SK-N-SH (cell line): Measurements from ENCODE around the gene EEF2. TPM values are rescaled to one million over a fixed set of nuclear protein-coding genes. Genes with fewer than 3 reads are reported as not detected.
A peak's percentile ranks its signal among the peaks of the same experiment; 100 is the strongest.

Experiments used
- CTCF ChIA-PET: fragments of 300-600, 350-600 bp; formaldehyde crosslinking; extraction: SDS; loops from one replicate; lab custom pipeline; 2021; lab: Yijun Ruan, JAX
- POLR2A ChIA-PET: fragments of 350-600 bp; sonication (Branson Sonifier 250); formaldehyde crosslinking; extraction: SDS; loops from one replicate; lab custom pipeline; 2020; ENCODE audit warnings: antibody characterized with exemption, inconsistent platforms; lab: Yijun Ruan, JAX
- DNase-seq: peaks from one replicate; pipeline ENCODE4 v3.0.0; 2012
- H2AFZ ChIP-seq: fragments of 200-600 bp; sonication (generic); 2 replicates; pipeline ENCODE4 v1.8.1; 2016; ENCODE audit warnings: antibody characterized with exemption, mild to moderate bottlenecking, low read depth
- H3F3A ChIP-seq: fragments of 200-600 bp; sonication (generic); replicated peaks from 2 replicates; pipeline ENCODE3; 2016; ENCODE audit warnings: antibody characterized with exemption, mild to moderate bottlenecking; ENCODE audit not compliant: insufficient read depth
- H3K27ac ChIP-seq, 2 experiments: fragments of 200-500 bp in 1 of 2; fragments of 200-600 bp in 1 of 2; sonication (Bioruptor generic) in 1 of 2; sonication (generic), shearing (Covaris generic) in 1 of 2; 2 replicates each; pipeline versions ENCODE4 v1.5.1 to v1.6.1; 2014 to 2016; ENCODE audit warnings: low read depth in 2 of 2, inconsistent platforms in 1 of 2, low read length in 1 of 2, mild to moderate bottlenecking in 1 of 2, mixed read lengths in 1 of 2
- H3K27me3 ChIP-seq: fragments of 200-600 bp; sonication (generic), shearing (Covaris generic); 2 replicates; pipeline ENCODE4 v1.6.1; 2016; ENCODE audit warnings: mixed run types; ENCODE audit not compliant: insufficient read depth
- H3K36me3 ChIP-seq, 2 experiments: fragments of 200-500 bp in 1 of 2; fragments of 200-600 bp in 1 of 2; sonication (Bioruptor generic) in 1 of 2; sonication (generic) in 1 of 2; replicated peaks in 1 of 2; 2 replicates each; pipeline versions ENCODE3 to v1.5.1; 2014 to 2016; ENCODE audit warnings: low read length in 1 of 2, mild to moderate bottlenecking in 1 of 2; ENCODE audit not compliant: insufficient read depth in 2 of 2, control insufficient read depth in 1 of 2
- H3K4me1 ChIP-seq, 2 experiments: fragments of 200-500 bp in 1 of 2; fragments of 200-600 bp in 1 of 2; sonication (Bioruptor generic) in 1 of 2; sonication (generic), shearing (Covaris generic) in 1 of 2; 2 replicates each; pipeline versions ENCODE4 v1.5.1 to v1.6.1; 2014 to 2016; ENCODE audit warnings: low read depth in 1 of 2, low read length in 1 of 2, mixed run types in 1 of 2; ENCODE audit not compliant: insufficient read depth in 2 of 2, control insufficient read depth in 1 of 2
- H3K4me2 ChIP-seq: fragments of 200-600 bp; sonication (generic), shearing (Covaris generic); 2 replicates; pipeline ENCODE4 v1.6.1; 2017; ENCODE audit warnings: mixed run types
- H3K4me3 ChIP-seq, 2 experiments: fragments of 200-500 bp in 1 of 2; fragments of 200-600 bp in 1 of 2; sonication (Bioruptor generic) in 1 of 2; sonication (generic), shearing (Covaris generic) in 1 of 2; 2 replicates each; pipeline versions ENCODE4 v1.5.1 to v1.8.1; 2014 to 2016; ENCODE audit warnings: low read depth in 2 of 2, inconsistent platforms in 1 of 2, low read length in 1 of 2, mild to moderate bottlenecking in 1 of 2, mixed read lengths in 1 of 2, moderate library complexity in 1 of 2
- H3K79me2 ChIP-seq: fragments of 200-600 bp; sonication (generic); 2 replicates; pipeline ENCODE4 v1.8.1; 2017; ENCODE audit warnings: mild to moderate bottlenecking; ENCODE audit not compliant: insufficient read depth
- H3K9ac ChIP-seq: fragments of 200-600 bp; sonication (generic); 2 replicates; pipeline ENCODE4 v1.6.1; 2017; ENCODE audit warnings: mixed run types
- H3K9me2 ChIP-seq: fragments of 200-600 bp; sonication (generic); 2 replicates; pipeline ENCODE4 v1.6.1; 2017; ENCODE audit warnings: mixed run types
- H3K9me3 ChIP-seq: fragments of 200-600 bp; sonication (generic); 2 replicates; pipeline ENCODE4 v1.6.1; 2017; ENCODE audit warnings: mixed run types, mild to moderate bottlenecking, moderate library complexity
- H4K20me1 ChIP-seq: fragments of 200-600 bp; sonication (generic); 2 replicates; pipeline ENCODE4 v1.6.1; 2017; ENCODE audit warnings: mild to moderate bottlenecking, mixed run types; ENCODE audit not compliant: insufficient read depth
- CTCF ChIP-seq: fragments of 200-600 bp; sonication (generic); IDR thresholded peaks from 2 replicates; pipeline ENCODE4 v1.6.1; 2017; ENCODE audit warnings: antibody characterized with exemption, mild to moderate bottlenecking, moderate library complexity
- ELF1 ChIP-seq: IDR thresholded peaks from 2 replicates; pipeline ENCODE4 v1.4.0; 2012
- FOSL2 ChIP-seq: IDR thresholded peaks from 2 replicates; pipeline ENCODE4 v1.4.0; 2012; ENCODE audit warnings: low read depth, mild to moderate bottlenecking, moderate library complexity, borderline replicate concordance
- FOXJ3 ChIP-seq: sonication (generic); formaldehyde crosslinking; IDR thresholded peaks from 2 replicates; pipeline ENCODE4 v1.5.1; 2020; ENCODE audit warnings: mild to moderate bottlenecking, missing genetic modification reagents
- GABPA ChIP-seq: IDR thresholded peaks from 2 replicates; pipeline ENCODE4 v1.4.0; 2012; ENCODE audit warnings: low read depth, mild to moderate bottlenecking
- GATA2 ChIP-seq: sonication (generic); formaldehyde crosslinking; IDR thresholded peaks from 2 replicates; pipeline ENCODE4 v1.5.0; 2020; ENCODE audit warnings: mild to moderate bottlenecking, missing genetic modification reagents
- JUND ChIP-seq: IDR thresholded peaks from 2 replicates; pipeline ENCODE4 v1.4.0; 2012
- MAX ChIP-seq: IDR thresholded peaks from 2 replicates; pipeline ENCODE4 v1.4.0; 2012; ENCODE audit warnings: low read depth
- MEF2A ChIP-seq: IDR thresholded peaks from 2 replicates; pipeline ENCODE4 v1.4.0; 2012; ENCODE audit warnings: low read depth, borderline replicate concordance
- MXI1 ChIP-seq: IDR thresholded peaks from 2 replicates; pipeline ENCODE4 v1.6.1; 2012; ENCODE audit warnings: mild to moderate bottlenecking, low read depth, low read length, improper control_type of control experiment
- NFIC ChIP-seq: IDR thresholded peaks from 2 replicates; pipeline ENCODE4 v1.4.0; 2012; ENCODE audit warnings: borderline replicate concordance
- PBX3 ChIP-seq: IDR thresholded peaks from 2 replicates; pipeline ENCODE4; 2012
- POLR2AphosphoS5 ChIP-seq: IDR thresholded peaks from 2 replicates; pipeline ENCODE4 v1.6.1; 2012; ENCODE audit warnings: low read depth, low read length
- RAD21 ChIP-seq: IDR thresholded peaks from 2 replicates; pipeline ENCODE4 v1.6.1; 2012; ENCODE audit warnings: mild to moderate bottlenecking, low read length
- RCOR1 ChIP-seq: fragments of 150-350 bp; IDR thresholded peaks from 2 replicates; pipeline ENCODE4 v1.6.1; 2017; ENCODE audit warnings: antibody characterized with exemption, low read length
- REST ChIP-seq: IDR thresholded peaks from 2 replicates; pipeline ENCODE4 v1.6.1; 2012; ENCODE audit warnings: mild to moderate bottlenecking, low read depth, low read length, moderate library complexity
- RFX5 ChIP-seq: IDR thresholded peaks from 2 replicates; pipeline ENCODE4 v1.6.1; 2012; ENCODE audit warnings: mild to moderate bottlenecking, improper control_type of control experiment, low read length
- RXRA ChIP-seq: IDR thresholded peaks from 2 replicates; pipeline ENCODE4 v1.4.0; 2012; ENCODE audit warnings: low read depth, mild to moderate bottlenecking, borderline replicate concordance
- SIN3A ChIP-seq: IDR thresholded peaks from 2 replicates; pipeline ENCODE4 v1.6.1; 2012; ENCODE audit warnings: low read depth, mild to moderate bottlenecking, low read length, moderate library complexity, borderline replicate concordance
- SMC3 ChIP-seq: IDR thresholded peaks from 2 replicates; pipeline ENCODE4 v1.6.1; 2012; ENCODE audit warnings: low read depth, low read length, improper control_type of control experiment
- TCF12 ChIP-seq: IDR thresholded peaks from 2 replicates; pipeline ENCODE4 v1.4.0; 2012
- USF1 ChIP-seq: IDR thresholded peaks from 2 replicates; pipeline ENCODE4 v1.4.0; 2012; ENCODE audit warnings: low read depth, borderline replicate concordance
- USF2 ChIP-seq: fragments of 150-350 bp; IDR thresholded peaks from 2 replicates; pipeline ENCODE4 v1.6.1; 2017; ENCODE audit warnings: antibody characterized with exemption, low read length, low read depth, borderline replicate concordance
- YY1 ChIP-seq: IDR thresholded peaks from 2 replicates; pipeline ENCODE4 v1.4.0; 2012; ENCODE audit warnings: low read depth, mild to moderate bottlenecking
- WGBS: methylation state at CpG from one replicate; pipeline ENCODE4 v1.1.6; 2017; ENCODE audit warnings: low lambda C conversion rate; 5-methylcytosine and 5-hydroxymethylcytosine counted together
- polyA plus RNA-seq, 3 experiments: library from polyadenylated mRNA; depleted of rRNA; stranded (reverse); fragments of >200 nt; gene quantifications; 2 replicates each; pipeline ENCODE4 v1.2.3, GENCODE V29; 2012

Gene EEF2
- polyA plus RNA-seq, 1 of the 3 experiments (the other 2 are of a cell fraction) = 1,553 TPM

GRCh38 chr19:3969435-3970312 lies 15.6 kb downstream of the EEF2 start:
- peaks cover 14 to 26% of the 10 kb centered on the region in 2 experiments for H3K36me3 ChIP-seq
- DNase-seq = no peak
- 5% methylated on average over 23 of the region's 23 CpGs for WGBS
- CTCF ChIA-PET = interaction anchor here (1.2 to 1.4 kb wide), 3 partner anchors 15 to 170 kb away, joined by 3 to 8 read pairs (median 3); no protein-coding TSS in a partner anchor
- H3K4me2 ChIP-seq = peak overlapping the region; percentile 97
- H3K4me3 ChIP-seq = peak overlapping the region; percentile 75 to 80
- peaks cover 37% of the 10 kb centered on the region for H3F3A ChIP-seq
- H3K9ac ChIP-seq = peak overlapping the region; percentile 93
- POLR2A ChIA-PET = interaction anchor here (0.6 kb wide), 1 partner anchor 12 kb away, joined by 4 read pairs; no protein-coding TSS in a partner anchor
- H3K79me2 ChIP-seq = peaks cover 63% of the 10 kb centered on the region
- peaks cover 16 to 22% of the 10 kb centered on the region in 2 experiments; a peak in 3 of 4 replicates for H3K4me1 ChIP-seq
- H2AFZ ChIP-seq = no peak overlapping the region
- peaks cover 70% of the 10 kb centered on the region for H4K20me1 ChIP-seq
- H3K27ac ChIP-seq = peak overlapping the region in 1 of 2 experiments; percentile 99; a peak in 2 of 4 replicates
- H3K9me2 ChIP-seq = no peaks in the 10 kb centered on the region
- H3K9me3 ChIP-seq = no peaks in the 10 kb centered on the region
- no peaks in the 10 kb centered on the region for H3K27me3 ChIP-seq
- no peak for TF ChIP-seq REST
- no peak for TF ChIP-seq SMC3
- no peak for TF ChIP-seq RFX5
- no peak; the same call in 1 of the 2 replicates for TF ChIP-seq SIN3A
- 0 out of 2 replicates have a peak, but pooled peaks have one; percentile 57 for TF ChIP-seq YY1
- TF ChIP-seq RCOR1 = no peak
- TF ChIP-seq GABPA = no peak
- TF ChIP-seq USF2 = no peak
- no peak for TF ChIP-seq GATA2 (CRISPR knock-in tag)
- no peak for TF ChIP-seq MEF2A
- peak; percentile 58 for TF ChIP-seq JUND
- TF ChIP-seq ELF1 = no peak
- peak; percentile 53 for TF ChIP-seq TCF12
- peak; percentile 46; the same call in 1 of the 2 replicates for TF ChIP-seq CTCF
- TF ChIP-seq PBX3 = no peak
- no peak for TF ChIP-seq USF1
- peak; percentile 75 for TF ChIP-seq FOSL2
- peak; percentile 72 for TF ChIP-seq NFIC
- no peak for TF ChIP-seq FOXJ3 (CRISPR knock-in tag)
- TF ChIP-seq RXRA = no peak
- TF ChIP-seq MAX = peak; percentile 67
- 0 out of 2 replicates have a peak, but pooled peaks have one; percentile 7 for TF ChIP-seq RAD21
- no peak for TF ChIP-seq POLR2AphosphoS5
- TF ChIP-seq MXI1 = no peak
